Measurements from ENCODE around the gene ARHGAP40. TPM values are rescaled to one million over a fixed set of nuclear protein-coding genes. Genes with fewer than 3 reads are reported as not detected.

Gene ARHGAP40
- total RNA-seq, 4 donors from 2014 or later, result not detected

- TF ChIP-seq CTCF (IDR thresholded peaks at IDR 0.05; ENCODE audit: low read depth), result no peak
Observed at GRCh38 chr20:38612751-38613515, 11.3 kb downstream of the ARHGAP40 start.

GRCh38 chr20:38615283-38615682 lies 13.7 kb downstream of the ARHGAP40 start:
- no peak for TF ChIP-seq CTCF (IDR thresholded peaks at IDR 0.05; ENCODE audit: low read depth)

- TF ChIP-seq CTCF (IDR thresholded peaks at IDR 0.05; ENCODE audit: low read depth), result no peak
Observed at GRCh38 chr20:38616457-38616856, 14.8 kb downstream of the ARHGAP40 start.

GRCh38 chr20:38617011-38617829 lies 15.6 kb downstream of the ARHGAP40 start:
- no peak for TF ChIP-seq CTCF (IDR thresholded peaks at IDR 0.05; ENCODE audit: low read depth)

GRCh38 chr20:38617830-38618196 lies 16.2 kb downstream of the ARHGAP40 start:
- TF ChIP-seq CTCF (IDR thresholded peaks at IDR 0.05; ENCODE audit: low read depth), result no peak

GRCh38 chr20:38620441-38620840 lies 18.8 kb downstream of the ARHGAP40 start:
- TF ChIP-seq CTCF (IDR thresholded peaks at IDR 0.05; ENCODE audit: low read depth), result no peak

- no peak for TF ChIP-seq CTCF (IDR thresholded peaks at IDR 0.05; ENCODE audit: low read depth)
Observed at GRCh38 chr20:38623061-38623460, 21.5 kb downstream of the ARHGAP40 start.

Data from subcutaneous adipose tissue (tissue), 4 donors.